SK-N-SH (cell line): ENCODE measurements around the gene BACE2. TPM values are rescaled to one million over a fixed set of nuclear protein-coding genes. Genes with fewer than 3 reads are reported as not detected.
"Not testable (repeated sequence)": the region's sequence is repeated elsewhere in the genome, so short reads cannot be mapped to it uniquely, and the experiment has no call there.

ENCODE experiments used
- CTCF ChIA-PET: fragments of 300-600, 350-600 bp; formaldehyde crosslinking; extraction: SDS; loops from one replicate; lab custom pipeline; 2021; lab: Yijun Ruan, JAX
- POLR2A ChIA-PET: fragments of 350-600 bp; sonication (Branson Sonifier 250); formaldehyde crosslinking; extraction: SDS; loops from one replicate; lab custom pipeline; 2020; ENCODE audit warnings: antibody characterized with exemption, inconsistent platforms; lab: Yijun Ruan, JAX
- DNase-seq: peaks from one replicate; pipeline ENCODE4 v3.0.0; 2012
- H2AFZ ChIP-seq: fragments of 200-600 bp; sonication (generic); 2 replicates; pipeline ENCODE4 v1.8.1; 2016; ENCODE audit warnings: antibody characterized with exemption, mild to moderate bottlenecking, low read depth
- H3F3A ChIP-seq: fragments of 200-600 bp; sonication (generic); replicated peaks from 2 replicates; pipeline ENCODE3; 2016; ENCODE audit warnings: antibody characterized with exemption, mild to moderate bottlenecking; ENCODE audit not compliant: insufficient read depth
- H3K27ac ChIP-seq, 2 experiments: fragments of 200-500 bp in 1 of 2; fragments of 200-600 bp in 1 of 2; sonication (Bioruptor generic) in 1 of 2; sonication (generic), shearing (Covaris generic) in 1 of 2; 2 replicates each; pipeline versions ENCODE4 v1.5.1 to v1.6.1; 2014 to 2016; ENCODE audit warnings: low read depth in 2 of 2, inconsistent platforms in 1 of 2, low read length in 1 of 2, mild to moderate bottlenecking in 1 of 2, mixed read lengths in 1 of 2
- H3K27me3 ChIP-seq: fragments of 200-600 bp; sonication (generic), shearing (Covaris generic); 2 replicates; pipeline ENCODE4 v1.6.1; 2016; ENCODE audit warnings: mixed run types; ENCODE audit not compliant: insufficient read depth
- H3K36me3 ChIP-seq, 2 experiments: fragments of 200-500 bp in 1 of 2; fragments of 200-600 bp in 1 of 2; sonication (Bioruptor generic) in 1 of 2; sonication (generic) in 1 of 2; replicated peaks in 1 of 2; 2 replicates each; pipeline versions ENCODE3 to v1.5.1; 2014 to 2016; ENCODE audit warnings: low read length in 1 of 2, mild to moderate bottlenecking in 1 of 2; ENCODE audit not compliant: insufficient read depth in 2 of 2, control insufficient read depth in 1 of 2
- H3K4me1 ChIP-seq, 2 experiments: fragments of 200-500 bp in 1 of 2; fragments of 200-600 bp in 1 of 2; sonication (Bioruptor generic) in 1 of 2; sonication (generic), shearing (Covaris generic) in 1 of 2; 2 replicates each; pipeline versions ENCODE4 v1.5.1 to v1.6.1; 2014 to 2016; ENCODE audit warnings: low read depth in 1 of 2, low read length in 1 of 2, mixed run types in 1 of 2; ENCODE audit not compliant: insufficient read depth in 2 of 2, control insufficient read depth in 1 of 2
- H3K4me2 ChIP-seq: fragments of 200-600 bp; sonication (generic), shearing (Covaris generic); 2 replicates; pipeline ENCODE4 v1.6.1; 2017; ENCODE audit warnings: mixed run types
- H3K4me3 ChIP-seq, 2 experiments: fragments of 200-500 bp in 1 of 2; fragments of 200-600 bp in 1 of 2; sonication (Bioruptor generic) in 1 of 2; sonication (generic), shearing (Covaris generic) in 1 of 2; 2 replicates each; pipeline versions ENCODE4 v1.5.1 to v1.8.1; 2014 to 2016; ENCODE audit warnings: low read depth in 2 of 2, inconsistent platforms in 1 of 2, low read length in 1 of 2, mild to moderate bottlenecking in 1 of 2, mixed read lengths in 1 of 2, moderate library complexity in 1 of 2
- H3K79me2 ChIP-seq: fragments of 200-600 bp; sonication (generic); 2 replicates; pipeline ENCODE4 v1.8.1; 2017; ENCODE audit warnings: mild to moderate bottlenecking; ENCODE audit not compliant: insufficient read depth
- H3K9ac ChIP-seq: fragments of 200-600 bp; sonication (generic); 2 replicates; pipeline ENCODE4 v1.6.1; 2017; ENCODE audit warnings: mixed run types
- H3K9me2 ChIP-seq: fragments of 200-600 bp; sonication (generic); 2 replicates; pipeline ENCODE4 v1.6.1; 2017; ENCODE audit warnings: mixed run types
- H3K9me3 ChIP-seq: fragments of 200-600 bp; sonication (generic); 2 replicates; pipeline ENCODE4 v1.6.1; 2017; ENCODE audit warnings: mixed run types, mild to moderate bottlenecking, moderate library complexity
- H4K20me1 ChIP-seq: fragments of 200-600 bp; sonication (generic); 2 replicates; pipeline ENCODE4 v1.6.1; 2017; ENCODE audit warnings: mild to moderate bottlenecking, mixed run types; ENCODE audit not compliant: insufficient read depth
- FOSL2 ChIP-seq: IDR thresholded peaks from 2 replicates; pipeline ENCODE4 v1.4.0; 2012; ENCODE audit warnings: low read depth, mild to moderate bottlenecking, moderate library complexity, borderline replicate concordance
- GATA2 ChIP-seq: sonication (generic); formaldehyde crosslinking; IDR thresholded peaks from 2 replicates; pipeline ENCODE4 v1.5.0; 2020; ENCODE audit warnings: mild to moderate bottlenecking, missing genetic modification reagents
- MXI1 ChIP-seq: IDR thresholded peaks from 2 replicates; pipeline ENCODE4 v1.6.1; 2012; ENCODE audit warnings: mild to moderate bottlenecking, low read depth, low read length, improper control_type of control experiment
- PBX3 ChIP-seq: IDR thresholded peaks from 2 replicates; pipeline ENCODE4; 2012
- TCF12 ChIP-seq: IDR thresholded peaks from 2 replicates; pipeline ENCODE4 v1.4.0; 2012
- WGBS: methylation state at CpG from one replicate; pipeline ENCODE4 v1.1.6; 2017; ENCODE audit warnings: low lambda C conversion rate; 5-methylcytosine and 5-hydroxymethylcytosine counted together
- polyA plus RNA-seq, 3 experiments: library from polyadenylated mRNA; depleted of rRNA; stranded (reverse); fragments of >200 nt; gene quantifications; 2 replicates each; pipeline ENCODE4 v1.2.3, GENCODE V29; 2012
- TF ChIP-seq, protein P1 (sequence below): fragments of 150-350 bp; IDR thresholded peaks from 2 replicates; pipeline ENCODE4 v1.6.1; 2016; ENCODE audit warnings: mild to moderate bottlenecking, low read depth, low read length

BACE2 gene
- polyA plus RNA-seq, 1 of the 3 experiments (the other 2 are of a cell fraction): 23.4 TPM

- H3F3A ChIP-seq: no peaks in the 10 kb centered on the region
- no peaks in the 10 kb centered on the region for H3K9me2 ChIP-seq
- H3K4me1 ChIP-seq: no peaks in the 10 kb centered on the region
- no peak for TF ChIP-seq TCF12
- TF ChIP-seq, all 33 proteins: peak for 0
- H3K27me3 ChIP-seq: no peaks in the 10 kb centered on the region
- H3K4me3 ChIP-seq: no peak overlapping the region
- WGBS: 20% methylated on average over 4 of the region's 4 CpGs
- H3K4me2 ChIP-seq: no peak overlapping the region
- no peaks in the 10 kb centered on the region for H3K9me3 ChIP-seq
- H3K36me3 ChIP-seq: no peaks in the 10 kb centered on the region
- no peak overlapping the region for H3K27ac ChIP-seq
- DNase-seq: no peak
- H3K9ac ChIP-seq: no peak overlapping the region
- H4K20me1 ChIP-seq: no peaks in the 10 kb centered on the region
- H3K79me2 ChIP-seq: no peaks in the 10 kb centered on the region
- ChIA-PET CTCF (no interaction called here), POLR2A (no interaction called here)
- H2AFZ ChIP-seq: no peak overlapping the region
Measured at GRCh38 chr21:41254090-41254700, 86.2 kb downstream of the BACE2 start.

- no peaks in the 10 kb centered on the region for H3K36me3 ChIP-seq
- H3K9me3 ChIP-seq: no peaks in the 10 kb centered on the region
- no peak overlapping the region for H3K27ac ChIP-seq
- H3K4me1 ChIP-seq: no peaks in the 10 kb centered on the region
- H3K9ac ChIP-seq: no peak overlapping the region
- no peaks in the 10 kb centered on the region for H3K27me3 ChIP-seq
- no peaks in the 10 kb centered on the region for H4K20me1 ChIP-seq
- POLR2A ChIA-PET: no interaction called here
- no peak overlapping the region for H2AFZ ChIP-seq
- H3K4me2 ChIP-seq: no peak overlapping the region
- 78% methylated on average over 9 of the region's 9 CpGs for WGBS
- H3F3A ChIP-seq: no peaks in the 10 kb centered on the region
- TF ChIP-seq FOSL2: no peak
- no peak for TF ChIP-seq PBX3
- TF ChIP-seq, protein P1, sequence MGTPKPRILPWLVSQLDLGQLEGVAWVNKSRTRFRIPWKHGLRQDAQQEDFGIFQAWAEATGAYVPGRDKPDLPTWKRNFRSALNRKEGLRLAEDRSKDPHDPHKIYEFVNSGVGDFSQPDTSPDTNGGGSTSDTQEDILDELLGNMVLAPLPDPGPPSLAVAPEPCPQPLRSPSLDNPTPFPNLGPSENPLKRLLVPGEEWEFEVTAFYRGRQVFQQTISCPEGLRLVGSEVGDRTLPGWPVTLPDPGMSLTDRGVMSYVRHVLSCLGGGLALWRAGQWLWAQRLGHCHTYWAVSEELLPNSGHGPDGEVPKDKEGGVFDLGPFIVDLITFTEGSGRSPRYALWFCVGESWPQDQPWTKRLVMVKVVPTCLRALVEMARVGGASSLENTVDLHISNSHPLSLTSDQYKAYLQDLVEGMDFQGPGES: no peak
- no peak for TF ChIP-seq GATA2 (CRISPR knock-in tag)
- no peak for TF ChIP-seq MXI1
- TF ChIP-seq, all 33 proteins: peak for 0
- no peaks in the 10 kb centered on the region for H3K79me2 ChIP-seq
- no peak overlapping the region for H3K4me3 ChIP-seq
- no peaks in the 10 kb centered on the region for H3K9me2 ChIP-seq
- DNase-seq: no peak
- CTCF ChIA-PET: no interaction called here
Measured at GRCh38 chr21:41255190-41255589, 87.2 kb downstream of the BACE2 start.

DNA sequence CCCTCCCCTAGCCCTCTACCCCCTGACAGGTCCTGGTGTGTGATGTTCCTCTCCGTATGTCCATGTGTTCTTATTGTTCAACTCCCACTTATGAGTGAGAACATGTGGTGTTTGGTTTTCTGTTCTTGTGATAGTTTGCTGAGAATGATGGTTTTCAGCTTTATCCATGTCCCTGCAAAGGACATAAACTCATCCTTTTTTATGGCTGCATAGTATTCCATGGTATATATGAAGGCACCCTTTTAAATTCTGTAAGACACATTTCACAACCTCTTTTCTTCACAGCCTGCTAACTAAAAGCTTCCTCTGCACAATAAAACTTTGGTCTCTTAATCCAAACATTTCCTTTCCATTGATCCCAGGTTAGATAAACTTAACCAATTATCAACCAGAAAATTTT, 88.3 kb downstream of the BACE2 start:
- POLR2A ChIA-PET, H3K9me2 ChIP-seq, H3K4me1 ChIP-seq, H3K79me2 ChIP-seq, H3K9ac ChIP-seq, H3K4me2 ChIP-seq, H4K20me1 ChIP-seq, DNase-seq, H3F3A ChIP-seq, H3K4me3 ChIP-seq, H3K9me3 ChIP-seq, H2AFZ ChIP-seq, H3K36me3 ChIP-seq, CTCF ChIA-PET, H3K27me3 ChIP-seq, H3K27ac ChIP-seq: not testable (repeated sequence)
- WGBS: 73% methylated on average over 1 of the region's 1 CpG
